Left ventricle myocardium inferior (tissue), 1 donor: ENCODE results near the gene ISM1. TPM values are rescaled to one million over a fixed set of nuclear protein-coding genes. Genes with fewer than 3 reads are reported as not detected.

Experiments
- DNase-seq: peaks from one replicate; pipeline ENCODE4 v3.0.0-alpha.2; 2020
- H3K27ac ChIP-seq: fragments of 200-600 bp; replicated peaks from 2 replicates; pipeline ENCODE4 v1.8.0; 2021
- H3K27me3 ChIP-seq: fragments of 200-600 bp; 2 replicates; pipeline ENCODE4 v1.8.0; 2021; ENCODE audit warnings: low read depth
- H3K36me3 ChIP-seq: fragments of 200-600 bp; 2 replicates; pipeline ENCODE4 v1.8.0; 2021
- H3K4me1 ChIP-seq: fragments of 200-600 bp; 2 replicates; pipeline ENCODE4 v1.8.0; 2021
- H3K4me3 ChIP-seq: fragments of 200-600 bp; 2 replicates; pipeline ENCODE4 v1.8.0; 2021; ENCODE audit warnings: mild to moderate bottlenecking, moderate library complexity
- H3K9me3 ChIP-seq: fragments of 200-600 bp; replicated peaks from 2 replicates; pipeline ENCODE4 v1.8.0; 2021
- CTCF ChIP-seq: fragments of 200-600 bp; IDR thresholded peaks from 2 replicates; pipeline ENCODE4 v1.8.0; 2021; ENCODE audit warnings: antibody characterized with exemption, mild to moderate bottlenecking, borderline replicate concordance
- intact Hi-C: fragments of 100-400 bp; cut with micrococcal nuclease; formaldehyde crosslinking; loops from one replicate; pipeline ENCODE4 v1.11.0; 2022
- total RNA-seq: library from RNA; stranded (reverse); fragmentation: NEBNext Ultra II Directional; extraction: Animal tissue kit (Norgen Biotek cat#: 25700); gene quantifications from one replicate; pipeline ENCODE4 v1.2.1, GENCODE V29; 2021
- donor health status: DM: no; HTN: yes; CAD: no; lungs with severe emphysema.

Gene ISM1
- total RNA-seq, 1 donor from 2014 or later: 1.3 TPM

DNA sequence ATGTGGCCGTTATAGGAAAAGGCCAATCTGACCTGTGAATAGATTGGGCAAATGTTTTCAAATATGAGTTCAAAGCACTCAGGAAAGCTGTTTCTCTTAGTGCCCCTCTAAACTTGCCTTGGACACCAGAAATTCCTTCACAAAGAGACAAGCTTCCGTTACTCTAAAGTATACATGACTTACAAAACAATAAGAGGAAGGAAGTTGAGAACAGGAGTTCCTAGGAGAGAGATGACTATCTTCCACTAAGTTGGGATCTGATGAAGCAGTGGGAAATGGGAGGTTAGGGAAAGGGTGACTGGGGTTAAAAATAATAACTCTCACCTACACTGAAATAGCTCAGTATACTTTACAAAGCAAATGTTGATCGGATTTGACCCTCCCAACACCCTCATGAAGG is 50.0 kb downstream of the ISM1 start:
- intact Hi-C loops: no loop called here
- peak overlapping the region; percentile 73 for H3K27ac ChIP-seq
- no peak for DNase-seq
- H3K27me3 ChIP-seq: peaks cover 35% of the 10 kb centered on the region
- no peaks in the 10 kb centered on the region for H3K9me3 ChIP-seq
- H3K4me3 ChIP-seq: no peak overlapping the region
- TF ChIP-seq CTCF: no peak
- peaks cover 33% of the 10 kb centered on the region for H3K4me1 ChIP-seq
- H3K36me3 ChIP-seq: no peaks in the 10 kb centered on the region

GRCh38 chr20:13271977-13272975 is 51.2 kb downstream of the ISM1 start:
- Histone ChIP-seq H3K4me1 (peaks cover 33% of the 10 kb centered on the region), H3K36me3 (no peaks in the 10 kb centered on the region), H3K9me3 (no peaks in the 10 kb centered on the region), H3K4me3 (no peak overlapping the region), H3K27ac (peak overlapping the region; percentile 73), H3K27me3 (peaks cover 35% of the 10 kb centered on the region)
- TF ChIP-seq CTCF: no peak
- intact Hi-C loops: no loop called here
- no peak for DNase-seq

DNA sequence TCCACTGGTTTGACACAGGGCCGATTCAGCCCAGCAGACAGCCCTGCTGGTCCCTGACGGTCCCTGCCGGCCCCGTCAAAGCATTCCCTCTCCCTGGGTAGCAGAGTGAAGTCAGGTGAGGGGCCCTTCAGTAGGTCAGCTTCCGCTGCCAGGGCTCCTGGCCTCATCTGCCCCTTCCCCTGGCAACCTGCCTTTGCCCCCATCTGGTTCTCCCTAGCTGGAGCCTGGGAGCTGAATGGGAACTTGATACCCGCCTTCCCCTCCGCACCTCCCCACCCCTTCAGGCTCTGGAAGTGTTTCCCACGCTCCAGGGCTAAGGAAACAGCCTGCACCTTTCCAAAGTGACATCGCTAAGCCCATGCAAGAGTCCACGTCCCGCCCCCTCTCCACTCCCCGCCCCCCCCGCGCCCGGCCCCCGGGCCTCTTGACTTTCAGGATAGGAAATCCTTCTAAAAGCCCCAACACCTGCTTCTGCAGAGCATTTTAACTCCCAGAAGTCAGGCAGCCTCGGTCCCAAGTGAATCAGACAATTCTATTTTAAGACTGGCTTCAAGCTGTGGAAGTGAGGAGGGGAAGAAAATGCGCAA is 53.3 kb downstream of the ISM1 start:
- H3K4me1 ChIP-seq: peaks cover 33% of the 10 kb centered on the region
- intact Hi-C loops: no loop called here
- H3K27ac ChIP-seq: peak overlapping the region; percentile 51
- no peaks in the 10 kb centered on the region for H3K9me3 ChIP-seq
- H3K36me3 ChIP-seq: no peaks in the 10 kb centered on the region
- no peak for DNase-seq
- peak overlapping the region; percentile 9 for H3K4me3 ChIP-seq
- peaks cover 21% of the 10 kb centered on the region for H3K27me3 ChIP-seq
- no peak for TF ChIP-seq CTCF

DNA sequence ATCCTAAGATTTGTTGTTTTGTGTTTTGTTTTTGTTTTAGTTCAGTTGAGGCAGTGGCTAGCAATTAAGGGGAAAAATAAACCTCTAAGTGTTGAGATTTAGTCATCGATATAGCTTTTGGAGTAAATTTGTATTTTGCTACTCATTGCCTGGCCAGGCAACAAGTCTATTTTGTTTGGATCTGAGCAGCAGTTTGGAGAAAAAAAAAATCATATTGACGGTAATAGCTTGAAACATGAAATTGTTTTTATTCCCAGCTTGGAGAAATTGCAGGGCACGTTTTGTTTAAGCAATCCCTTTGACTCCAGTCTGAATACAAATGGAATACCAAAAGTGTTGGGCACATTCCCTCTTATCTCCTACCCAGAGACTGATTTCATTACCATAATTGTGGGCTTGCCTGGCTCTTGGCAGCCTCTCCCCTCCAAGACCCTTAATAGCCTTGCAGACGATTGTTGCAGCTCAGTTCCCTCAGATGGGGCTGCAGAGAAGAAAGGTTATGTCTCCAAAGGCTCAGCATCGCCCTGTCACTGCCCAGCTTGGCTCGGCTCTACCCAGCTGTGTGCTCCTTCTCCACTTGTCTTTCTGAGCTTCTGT is 56.0 kb downstream of the ISM1 start:
- H3K27ac ChIP-seq: no peak overlapping the region
- H3K4me1 ChIP-seq: peaks cover 27% of the 10 kb centered on the region
- TF ChIP-seq CTCF: no peak
- DNase-seq: no peak
- H3K9me3 ChIP-seq: no peaks in the 10 kb centered on the region
- no peaks in the 10 kb centered on the region for H3K36me3 ChIP-seq
- H3K27me3 ChIP-seq: peaks cover 20% of the 10 kb centered on the region
- no peak overlapping the region for H3K4me3 ChIP-seq
- intact Hi-C loops: no loop called here

GRCh38 chr20:13277663-13278295 is 56.7 kb downstream of the ISM1 start:
- Histone ChIP-seq H3K36me3 (no peaks in the 10 kb centered on the region), H3K27me3 (peaks cover 20% of the 10 kb centered on the region), H3K4me1 (peaks cover 19% of the 10 kb centered on the region), H3K4me3 (no peak overlapping the region), H3K9me3 (no peaks in the 10 kb centered on the region), H3K27ac (no peak overlapping the region)
- TF ChIP-seq CTCF: no peak
- no peak for DNase-seq
- intact Hi-C loops: no loop called here
